NCI-H69 (cell line): ENCODE data around the gene EPS8L1.
"Not testable (repeated sequence)": the region's sequence is repeated elsewhere in the genome, so short reads cannot be mapped to it uniquely, and the experiment has no call there.

Experiments used
- DNase-seq: peaks from one replicate; lab custom pipeline; 2025; lab: John Stamatoyannopoulos, UW

EPS8L1 gene

GRCh38 chr19:55094456-55095259 is 19.0 kb downstream of the EPS8L1 start:
- DNase-seq: no peak

GRCh38 chr19:55095260-55096060 is 19.8 kb downstream of the EPS8L1 start:
- no peak for DNase-seq

DNA sequence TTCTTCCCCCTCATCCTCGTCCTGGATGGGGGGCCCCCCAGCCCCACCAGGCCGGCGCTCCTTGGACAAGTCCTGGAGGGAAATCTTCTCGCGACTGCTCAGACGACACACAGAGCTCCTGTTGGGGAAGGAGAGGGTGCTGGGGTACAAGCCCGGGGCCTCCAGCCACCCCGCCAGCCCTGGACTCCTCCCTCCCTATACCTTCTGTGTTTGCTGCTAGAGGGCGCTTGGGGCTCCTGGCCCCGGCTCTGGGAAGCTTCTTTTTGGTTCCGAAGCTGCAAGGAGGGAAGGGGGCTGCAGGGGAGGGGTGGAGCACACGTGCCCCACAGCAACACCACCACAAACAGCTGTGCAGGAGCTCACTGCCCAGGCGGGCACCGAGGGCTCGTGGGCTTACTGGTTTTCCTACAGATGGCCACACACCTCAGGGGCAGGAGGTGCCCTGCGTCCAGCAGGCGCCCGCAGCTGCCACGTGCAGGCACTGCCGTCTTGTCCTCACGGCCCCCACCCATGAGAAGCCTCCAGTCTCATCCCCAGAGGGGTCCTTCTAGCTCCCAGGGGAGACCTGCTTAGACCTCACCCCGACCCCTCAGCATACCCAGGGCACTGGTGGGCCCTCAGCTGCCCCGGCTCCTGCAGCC is 20.5 kb downstream of the EPS8L1 start:
- no peak for DNase-seq

GRCh38 chr19:55097864-55098715 is 22.4 kb downstream of the EPS8L1 start:
- no peak for DNase-seq

- DNase-seq: no peak
Observed at GRCh38 chr19:55098716-55099556, 23.3 kb downstream of the EPS8L1 start.

DNA sequence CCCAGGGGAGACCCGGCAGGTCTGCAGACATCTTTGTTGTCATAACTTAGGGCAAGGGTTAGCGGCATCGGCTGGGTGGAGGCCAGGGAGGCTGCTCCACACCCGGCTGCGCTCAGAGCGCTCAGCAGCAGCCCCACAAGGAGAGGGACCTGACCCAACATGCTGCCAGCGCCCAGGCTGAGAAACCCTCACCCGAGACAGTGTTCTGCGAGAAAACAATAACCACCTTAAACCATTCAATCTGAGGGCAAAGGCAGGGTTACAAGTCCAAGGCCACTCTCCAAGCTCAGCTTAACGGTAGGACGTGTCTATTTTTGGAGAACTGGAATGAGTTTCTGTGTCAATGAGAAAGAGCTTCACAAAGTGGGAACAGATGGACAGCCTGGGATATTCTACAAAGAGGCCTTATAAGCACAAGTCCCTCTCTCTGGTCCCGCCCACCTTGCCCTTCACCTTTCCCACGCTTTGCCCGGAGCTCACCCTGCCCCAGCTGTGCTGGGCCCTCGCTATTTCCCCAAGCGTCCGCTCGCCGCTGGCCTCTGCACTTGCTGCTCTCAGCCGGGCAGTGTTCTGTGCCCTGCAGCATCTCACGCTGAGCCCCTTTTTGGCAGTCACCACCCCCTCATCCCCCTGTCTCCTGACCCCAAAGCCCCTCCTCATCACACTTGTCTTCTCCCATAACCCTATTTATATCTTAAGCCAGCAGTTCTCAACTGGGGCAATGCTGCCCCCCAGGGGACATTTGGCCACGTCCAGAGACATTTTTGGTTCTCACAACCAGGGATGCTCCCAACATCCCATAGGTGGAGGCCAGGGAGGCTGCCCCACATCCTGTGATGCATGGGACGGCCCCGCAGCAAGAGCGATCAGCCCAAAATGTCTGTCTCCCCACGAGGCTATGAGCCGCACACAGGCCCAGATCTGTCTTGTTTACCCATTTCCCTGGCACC is 24.2 kb downstream of the EPS8L1 start:
- DNase-seq: no peak

- no peak for DNase-seq
Observed at GRCh38 chr19:55101261-55101660, 25.6 kb downstream of the EPS8L1 start.

DNA sequence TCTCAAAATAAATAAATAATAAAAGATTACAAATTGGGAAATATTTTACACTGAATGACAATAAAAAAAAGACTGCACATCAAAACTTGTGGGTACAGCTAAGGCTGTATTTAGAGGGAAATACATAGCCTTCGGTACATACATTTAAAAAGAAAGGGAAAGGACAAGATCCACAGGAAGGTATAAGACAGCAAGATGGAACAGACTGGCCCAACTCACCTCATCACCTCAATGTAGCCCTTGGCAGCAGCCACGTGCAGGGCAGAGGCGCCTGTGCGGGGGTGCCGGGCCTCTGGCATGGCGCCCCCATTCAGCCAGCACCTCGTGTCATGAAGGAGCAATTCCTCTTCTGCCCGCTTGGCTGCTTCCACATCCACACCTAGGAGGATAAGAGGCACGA is 27.5 kb downstream of the EPS8L1 start:
- DNase-seq: no peak

DNA sequence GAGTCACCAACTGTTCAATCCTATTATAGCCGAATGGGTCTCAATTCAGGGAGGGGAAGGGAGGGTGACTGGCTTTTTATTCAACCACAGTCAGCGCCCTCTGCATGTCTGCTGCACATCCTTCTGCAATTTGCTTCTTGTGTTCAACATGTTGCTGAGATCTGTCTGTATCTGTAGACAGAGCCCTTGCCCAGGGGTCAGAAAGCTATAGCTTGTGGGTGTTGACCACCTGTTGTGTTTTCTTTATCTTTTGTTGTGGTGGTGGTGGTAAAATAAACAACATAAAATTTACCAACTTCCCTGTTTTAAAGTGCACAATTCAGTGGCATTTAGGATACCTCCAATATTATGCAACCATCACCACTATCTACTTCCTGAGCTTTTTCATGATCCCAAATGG is 29.6 kb downstream of the EPS8L1 start:
- DNase-seq: no peak

DNA sequence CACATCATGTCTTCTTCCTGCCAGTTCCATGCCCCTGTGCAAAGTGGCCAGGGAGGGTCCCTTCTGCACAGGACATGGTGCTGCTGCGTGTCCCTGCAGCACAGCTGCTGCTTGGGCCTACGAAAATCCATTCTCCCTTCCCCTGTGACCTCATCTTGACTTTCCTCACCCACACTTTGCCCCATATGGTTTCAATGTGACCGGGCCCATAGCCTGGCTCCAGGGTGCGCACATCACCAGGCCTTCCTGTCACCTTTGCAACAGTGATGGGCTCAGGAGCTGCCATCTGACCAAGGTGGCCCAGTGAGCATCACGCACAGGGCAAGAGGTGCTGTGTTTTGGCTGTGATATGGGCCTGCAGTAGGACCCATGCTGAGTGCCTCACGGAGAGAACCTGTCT is 30.9 kb downstream of the EPS8L1 start:
- DNase-seq: no peak

DNA sequence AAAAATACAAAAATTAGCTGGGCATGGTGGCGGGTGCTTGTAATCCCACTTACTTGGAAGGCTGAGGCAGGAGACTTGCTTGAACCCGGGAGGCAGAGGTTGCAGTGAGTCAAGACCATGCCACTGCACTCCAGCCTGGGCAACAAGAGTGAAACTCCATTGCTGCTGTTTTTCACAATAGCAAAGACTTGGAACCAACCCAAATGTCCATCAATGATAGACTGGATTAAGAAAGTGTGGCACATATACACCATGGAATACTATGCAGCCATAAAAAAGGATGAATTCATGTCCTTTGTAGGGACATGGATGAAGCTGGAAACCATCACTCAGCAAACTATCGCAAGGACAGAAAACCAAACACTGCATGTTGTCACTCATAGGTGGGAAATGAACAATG is 31.6 kb downstream of the EPS8L1 start:
- not testable (repeated sequence) for DNase-seq

DNA sequence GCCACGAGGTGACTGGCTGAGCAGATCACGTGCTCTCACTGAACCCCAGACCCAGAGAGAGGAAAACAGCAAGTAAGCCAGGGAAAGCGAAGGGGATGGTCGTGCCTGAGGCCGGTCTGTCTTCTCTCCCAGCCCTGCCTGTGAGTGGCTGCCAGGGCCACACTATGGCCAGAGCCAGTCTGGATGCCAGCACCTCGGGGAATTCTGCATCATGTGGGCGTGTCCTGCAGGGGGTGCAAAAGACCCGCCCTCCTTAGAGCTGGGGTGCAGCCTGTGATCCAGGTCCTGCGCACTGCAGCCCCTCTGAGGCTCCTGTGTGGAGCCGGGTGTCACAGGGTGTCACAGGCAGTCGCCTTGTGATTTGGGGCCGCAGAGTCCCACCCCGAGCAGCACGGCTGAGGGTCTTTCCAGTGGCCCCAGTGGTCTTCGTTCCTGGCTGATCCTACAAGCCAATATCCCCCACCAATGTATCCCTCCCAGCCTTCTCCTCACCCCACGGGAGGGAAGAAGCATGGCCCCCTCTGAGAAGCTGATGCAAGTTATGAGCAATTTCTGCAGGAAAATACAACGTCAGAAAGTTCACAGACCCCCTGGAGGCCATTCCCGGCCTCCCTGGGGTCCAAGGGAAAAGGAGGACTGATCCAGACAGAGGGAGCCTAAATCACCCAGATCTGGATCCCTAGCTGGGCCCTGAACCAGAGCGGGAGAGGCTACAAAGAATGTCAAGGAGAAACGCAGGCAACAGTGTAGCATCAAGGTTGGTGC is 34.0 kb downstream of the EPS8L1 start:
- DNase-seq: no peak

DNA sequence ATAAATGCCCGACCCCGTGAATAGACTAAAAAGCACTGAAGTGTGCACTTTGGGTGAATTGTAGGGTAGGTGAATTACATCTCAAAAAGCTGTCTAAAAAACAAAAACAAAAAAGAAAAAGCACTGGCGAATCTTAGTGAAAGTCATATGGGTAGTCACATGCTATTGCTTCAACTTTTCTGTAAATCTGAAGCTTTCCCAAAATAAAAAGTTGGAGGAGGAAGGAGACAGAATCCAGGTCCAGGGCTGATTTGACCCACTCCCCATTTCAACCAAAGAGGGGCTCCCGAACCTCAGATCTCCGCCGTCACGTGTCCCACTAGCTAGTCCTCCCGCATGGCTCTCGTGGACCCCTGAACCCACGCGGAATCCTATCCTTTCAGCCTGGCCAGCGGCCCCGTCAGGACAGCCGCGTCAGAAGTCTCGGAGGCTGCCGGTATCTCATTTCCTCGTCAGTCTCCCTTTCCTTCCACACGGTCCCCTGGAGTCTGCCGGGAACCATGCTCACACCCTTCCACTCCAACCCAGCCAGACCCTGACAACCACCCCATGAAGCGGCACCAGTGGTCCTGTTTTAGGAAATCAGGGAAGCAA is 35.7 kb downstream of the EPS8L1 start:
- DNase-seq: no peak

DNA sequence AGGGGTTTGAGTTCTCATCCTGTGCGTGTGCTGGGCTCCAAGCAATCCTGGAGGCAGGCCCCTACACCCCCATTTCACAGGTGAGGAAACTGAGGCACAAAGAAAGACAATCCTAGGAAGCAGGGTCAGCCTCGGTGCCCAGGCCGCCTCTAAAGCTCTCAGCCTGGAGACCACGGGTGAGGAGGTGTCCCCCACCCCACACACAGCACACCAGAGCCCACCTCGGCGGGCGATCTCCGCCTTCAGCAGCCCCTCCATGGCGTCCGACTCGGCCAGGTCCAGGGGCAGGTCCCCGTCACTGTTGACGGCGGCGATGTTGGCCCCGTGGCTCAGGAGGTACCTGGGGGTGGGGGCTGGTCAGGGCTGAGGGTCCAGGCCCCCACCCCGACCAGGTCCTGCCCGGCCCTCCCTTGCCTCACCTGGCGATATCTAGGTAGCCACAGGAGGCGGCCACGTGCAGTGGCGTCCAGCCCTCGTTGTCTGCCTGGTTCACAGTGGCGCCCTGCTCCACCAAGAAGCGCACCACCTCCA is 36.6 kb downstream of the EPS8L1 start:
- DNase-seq: no peak

DNA sequence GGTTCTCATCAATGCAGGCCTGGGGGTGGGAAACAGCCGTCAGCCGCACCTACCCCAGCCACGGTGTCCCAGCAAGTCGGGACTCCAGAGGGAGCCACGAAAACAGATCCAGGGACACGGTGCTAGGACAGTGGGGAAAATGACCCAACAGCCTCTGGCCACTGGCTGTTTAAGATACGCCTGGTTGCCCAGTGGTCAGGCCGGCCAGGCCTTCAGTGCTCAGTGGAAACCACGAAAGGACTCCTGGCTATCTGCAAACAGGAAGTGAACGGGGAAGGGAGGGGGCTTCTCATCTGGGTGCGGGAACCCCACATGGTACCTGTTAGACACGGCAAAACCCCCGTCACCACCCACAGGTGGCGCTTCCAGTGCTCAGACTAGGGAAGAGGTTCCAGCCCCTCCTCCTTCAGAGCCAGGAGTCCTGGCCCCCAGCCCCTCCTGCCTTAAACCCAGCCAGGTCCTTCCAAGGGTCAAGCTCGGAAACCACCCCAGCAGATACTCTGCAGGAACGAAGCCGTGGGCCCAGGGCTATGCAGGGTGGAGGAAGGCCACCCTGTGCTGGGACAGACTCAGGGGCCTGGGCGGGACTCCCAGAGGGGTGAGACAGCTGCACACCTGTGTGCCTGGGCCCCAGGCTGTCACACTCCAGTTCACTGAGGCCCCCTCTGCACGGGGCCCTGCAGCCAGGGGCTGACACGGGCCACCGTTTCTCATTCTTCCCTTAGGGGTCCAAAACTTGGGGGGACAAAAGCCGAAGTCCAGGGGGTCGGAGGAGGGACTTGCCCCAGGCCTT is 37.3 kb downstream of the EPS8L1 start:
- DNase-seq: no peak

DNA sequence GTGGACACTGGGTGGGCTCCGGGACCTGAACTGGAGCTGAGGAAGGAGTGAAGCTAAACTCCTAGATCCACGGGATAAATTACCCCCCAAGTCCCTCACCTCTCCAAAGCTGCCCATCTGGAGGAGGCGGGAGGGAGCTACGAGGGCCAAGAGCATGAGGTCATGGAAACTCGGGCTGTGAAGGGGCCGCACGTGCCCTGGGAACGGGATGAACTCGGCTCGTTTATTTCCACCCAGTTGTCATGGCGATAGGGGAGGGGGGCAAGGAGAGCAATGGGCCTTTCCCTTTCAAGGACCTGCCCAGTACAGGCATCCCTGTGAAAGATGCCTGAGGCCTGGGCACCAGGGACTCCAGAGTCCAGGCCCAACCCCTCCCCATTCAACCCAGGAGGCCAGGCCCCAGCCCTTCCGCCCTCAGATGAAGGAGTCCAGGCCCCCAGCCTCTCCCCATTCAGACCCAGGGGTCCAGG is 37.9 kb downstream of the EPS8L1 start:
- DNase-seq: peak; percentile 19

DNA sequence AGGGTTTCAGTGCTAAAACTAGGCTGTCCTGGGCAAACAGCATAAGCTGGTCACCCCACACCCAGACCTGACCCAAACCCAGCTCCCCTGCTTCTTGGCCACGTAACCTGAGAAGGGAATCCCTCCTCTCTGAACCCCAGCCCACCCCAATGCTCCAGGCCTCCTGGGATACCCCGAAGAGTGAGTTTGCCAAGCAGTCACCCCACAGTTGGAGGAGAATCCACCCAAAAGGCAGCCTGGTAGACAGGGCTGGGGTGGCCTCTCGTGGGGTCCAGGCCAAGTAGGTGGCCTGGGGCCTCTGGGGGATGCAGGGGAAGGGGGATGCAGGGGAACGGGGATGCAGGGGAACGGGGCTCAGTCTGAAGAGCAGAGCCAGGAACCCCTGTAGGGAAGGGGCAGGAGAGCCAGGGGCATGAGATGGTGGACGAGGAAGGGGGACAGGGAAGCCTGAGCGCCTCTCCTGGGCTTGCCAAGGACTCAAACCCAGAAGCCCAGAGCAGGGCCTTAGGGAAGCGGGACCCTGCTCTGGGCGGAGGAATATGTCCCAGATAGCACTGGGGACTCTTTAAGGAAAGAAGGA is 39.0 kb downstream of the EPS8L1 start:
- no peak for DNase-seq
